HG03575 (cell line): ENCODE results near the gene CLSTN1.
"Not testable (repeated sequence)": the region's sequence is repeated elsewhere in the genome, so short reads cannot be mapped to it uniquely, and the experiment has no call there.

ENCODE experiments used
- ATAC-seq: cut with Tn5 transposase; IDR thresholded peaks from one replicate; pipeline ENCODE4 v1.9.1; 2021; ENCODE audit not compliant: unreplicated experiment, insufficient number of reproducible peaks, low FRiP score; ENCODE audit errors: extremely low read depth

The CLSTN1 gene

GRCh38 chr1:9807541-9807940 is 16.2 kb downstream of the CLSTN1 start:
- no peak for ATAC-seq

GRCh38 chr1:9805972-9806371 is 17.8 kb downstream of the CLSTN1 start:
- ATAC-seq, result not testable (repeated sequence)

DNA sequence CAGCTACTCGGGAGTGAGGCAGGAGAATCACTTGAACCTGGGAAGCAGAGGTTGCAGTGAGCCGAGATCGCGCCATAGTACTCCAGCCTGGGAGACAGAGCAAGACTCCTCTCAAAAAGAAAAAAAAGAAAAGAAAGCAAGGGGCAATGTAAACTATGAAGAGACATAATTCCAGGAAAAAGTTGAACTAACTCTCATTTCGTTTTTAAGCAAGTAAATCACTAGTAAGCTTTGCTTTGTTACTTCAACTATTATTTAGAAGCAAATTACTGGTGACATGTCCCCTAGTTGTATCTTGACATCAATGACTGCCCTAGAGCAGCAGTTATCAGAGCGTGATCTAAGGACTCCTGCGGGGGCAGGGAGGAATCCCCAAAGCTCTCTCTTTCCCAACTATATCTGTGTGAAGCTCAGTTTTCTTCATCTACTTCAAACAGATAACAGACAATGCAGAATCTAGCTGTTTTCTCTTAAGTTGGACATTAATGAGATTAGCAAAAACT is 18.7 kb downstream of the CLSTN1 start:
- ATAC-seq, result no peak

DNA sequence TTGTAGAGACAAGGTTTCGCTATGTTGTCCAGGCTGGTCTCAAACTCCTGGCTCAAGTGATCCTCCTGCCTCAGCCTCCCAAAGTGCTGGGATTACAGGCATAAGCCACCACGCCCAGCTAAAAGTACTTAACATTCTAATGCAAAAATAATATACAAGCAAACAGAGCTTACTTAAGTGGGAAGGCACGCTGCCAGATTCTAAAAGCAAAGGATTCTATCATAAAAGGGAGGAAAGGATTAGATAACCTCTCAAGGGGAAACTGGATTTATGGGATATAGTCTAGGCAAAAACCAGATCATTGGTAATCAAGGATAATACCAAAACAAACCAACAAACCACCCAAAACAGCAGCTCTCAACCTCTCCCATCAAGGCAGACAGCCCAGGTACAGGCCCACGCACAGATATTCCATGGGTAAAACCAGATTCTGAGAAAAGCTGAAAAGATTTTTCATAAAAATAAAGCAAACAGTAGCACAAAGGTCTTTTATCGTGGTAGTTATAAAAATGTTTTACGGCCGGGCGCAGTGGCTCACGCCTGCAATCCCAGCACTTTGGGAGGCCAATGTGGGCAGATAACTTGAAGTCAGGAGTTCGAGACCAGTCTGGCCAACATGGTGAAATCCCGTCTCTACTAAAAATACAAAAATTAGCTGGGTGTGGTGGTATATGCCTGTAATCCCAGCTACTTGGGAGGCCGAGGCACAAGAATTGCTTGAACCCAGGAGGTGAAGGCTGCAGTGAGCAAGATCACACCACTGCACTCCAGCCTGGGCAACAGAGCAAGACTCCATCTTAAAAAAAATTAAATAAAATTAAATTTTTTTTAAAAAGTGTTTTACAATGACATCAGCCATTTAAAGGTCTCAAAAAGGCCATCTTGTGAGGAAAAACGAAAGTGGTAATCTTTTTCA is 20.5 kb downstream of the CLSTN1 start:
- ATAC-seq, result not testable (repeated sequence)

- ATAC-seq, result no peak
These were observed 21.9 kb downstream of the CLSTN1 start for GRCh38 chr1:9801909-9802308.

DNA sequence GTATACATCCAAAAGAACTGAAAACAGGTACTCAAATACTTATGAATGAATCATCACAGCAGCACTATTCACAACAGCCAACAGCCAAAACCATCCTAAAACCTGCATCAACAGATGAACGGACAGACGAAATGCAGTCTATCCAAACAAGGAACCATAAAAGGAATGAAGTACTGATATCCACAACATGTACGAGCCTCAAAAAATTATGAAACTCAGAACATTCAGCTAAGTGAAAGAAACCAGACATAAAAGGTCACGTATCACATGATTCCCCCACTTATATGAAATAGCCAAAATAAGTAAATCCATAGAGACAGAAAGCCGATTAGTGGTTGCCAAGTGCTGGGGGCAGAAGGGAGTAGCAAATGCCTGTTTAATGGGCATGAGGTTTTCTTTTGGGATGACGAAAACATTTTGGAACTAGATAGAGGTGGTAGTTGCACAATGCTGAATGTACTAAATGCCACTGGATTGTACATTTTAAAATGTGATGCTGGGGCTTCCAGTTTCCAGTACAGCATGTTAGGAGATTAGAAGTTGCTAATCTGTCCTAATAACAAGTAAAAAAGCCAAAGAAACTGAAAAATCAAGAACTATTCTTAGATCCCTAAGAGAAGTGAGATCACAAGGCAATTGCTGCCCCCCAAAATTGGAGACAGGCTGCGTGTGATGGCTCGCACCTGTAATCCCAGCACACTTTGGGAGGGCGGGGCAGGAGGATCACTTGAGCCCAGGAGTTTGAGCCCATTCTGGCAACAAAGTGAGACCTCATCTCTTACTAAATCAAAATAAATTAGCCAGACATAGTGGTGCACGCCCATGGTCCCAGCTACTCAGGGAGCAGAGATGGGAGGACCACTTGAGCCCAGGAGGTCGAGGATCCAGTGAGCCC is 25.3 kb downstream of the CLSTN1 start:
- ATAC-seq, result no peak

- no peak for ATAC-seq
These were observed 26.7 kb downstream of the CLSTN1 start for GRCh38 chr1:9797049-9797448.

DNA sequence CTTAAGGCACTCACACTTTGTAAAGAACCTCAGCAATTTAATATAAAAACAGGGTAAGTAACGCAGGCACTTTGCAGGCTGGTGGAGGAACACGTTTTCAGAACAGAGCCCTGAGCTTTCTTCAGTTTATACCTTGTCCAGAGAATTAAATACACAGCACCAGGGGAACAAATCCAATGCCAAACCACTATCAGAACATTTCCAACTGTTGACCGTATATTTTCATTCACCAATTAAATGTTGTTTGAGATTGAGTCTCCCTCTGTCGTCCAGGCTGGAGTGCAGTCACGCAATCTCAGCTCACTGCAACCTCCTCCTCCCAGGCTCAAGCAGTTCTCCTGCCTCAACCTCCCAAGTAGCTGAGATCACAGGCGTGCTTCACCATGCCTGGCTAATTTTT is 29.7 kb downstream of the CLSTN1 start:
- ATAC-seq, result no peak

DNA sequence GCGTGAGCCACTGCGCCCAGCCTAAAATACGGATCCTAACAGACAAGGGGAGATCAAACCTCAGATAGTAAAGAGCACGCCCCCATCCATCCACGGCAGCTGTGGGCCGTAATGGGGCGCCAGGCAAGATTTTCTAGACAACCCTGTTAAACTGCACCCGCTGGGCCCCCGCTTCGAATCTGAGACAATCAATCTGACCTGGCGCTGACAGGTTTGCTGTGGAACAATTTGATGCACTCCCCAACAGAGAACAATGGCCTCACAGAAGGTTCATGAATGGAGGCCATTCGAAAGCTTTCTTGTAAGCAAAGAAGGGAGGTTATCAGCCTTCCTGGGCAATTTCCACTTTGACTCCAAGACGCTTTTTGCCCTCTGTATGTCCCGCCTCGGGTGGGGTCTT is 30.5 kb downstream of the CLSTN1 start:
- no peak for ATAC-seq

GRCh38 chr1:9792156-9793042 is 31.4 kb downstream of the CLSTN1 start:
- ATAC-seq, result no peak

GRCh38 chr1:9789700-9790099 is 34.1 kb downstream of the CLSTN1 start:
- ATAC-seq, result not testable (repeated sequence)

- ATAC-seq, result no peak
These were observed 36.1 kb downstream of the CLSTN1 start for GRCh38 chr1:9787702-9788101.

- ATAC-seq, result no peak
These were observed 38.4 kb downstream of the CLSTN1 start for GRCh38 chr1:9785406-9785805.

- no peak for ATAC-seq
These were observed 39.1 kb downstream of the CLSTN1 start for GRCh38 chr1:9784508-9785133.

- no peak for ATAC-seq
These were observed 40.9 kb downstream of the CLSTN1 start for GRCh38 chr1:9782897-9783296.

- ATAC-seq, result no peak
These were observed 41.5 kb downstream of the CLSTN1 start for GRCh38 chr1:9782116-9782751.

DNA sequence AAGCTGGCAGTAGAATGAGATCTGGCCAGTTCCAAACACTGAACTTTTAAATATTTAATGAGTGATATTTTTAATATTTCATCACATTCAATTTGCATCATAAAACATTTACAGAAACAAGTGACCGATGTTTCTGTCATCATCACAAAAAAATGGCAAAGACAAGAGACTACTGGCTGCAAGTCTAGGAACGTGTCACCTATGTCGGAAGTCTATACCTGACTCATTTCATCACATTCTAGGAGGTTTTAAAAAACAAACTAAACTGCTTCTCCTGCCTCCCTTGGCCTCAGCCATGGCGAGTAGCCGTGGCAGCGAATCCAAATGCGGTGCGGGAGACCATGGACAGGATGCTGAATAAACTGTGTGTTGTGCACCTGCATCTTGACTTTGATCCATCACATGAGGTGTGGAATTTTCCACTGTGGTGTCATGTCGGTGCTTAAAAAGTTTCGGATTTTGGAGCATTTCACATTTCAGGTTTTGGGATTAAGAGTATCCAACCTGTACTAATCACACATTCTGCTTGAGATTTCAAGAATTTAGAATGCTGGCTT is 43.1 kb downstream of the CLSTN1 start:
- no peak for ATAC-seq

- ATAC-seq, result no peak
These were observed 44.9 kb downstream of the CLSTN1 start for GRCh38 chr1:9778905-9779304.
